GM18873 (cell line): ENCODE measurements around the gene SYT14.
"Not testable (repeated sequence)": the region's sequence is repeated elsewhere in the genome, so short reads cannot be mapped to it uniquely, and the experiment has no call there.

ENCODE experiments used
- ATAC-seq: cut with Tn5 transposase; IDR thresholded peaks from one replicate; pipeline ENCODE4 v1.9.1; 2021; ENCODE audit warnings: mild to moderate bottlenecking, moderate library complexity, moderate number of reproducible peaks; ENCODE audit not compliant: unreplicated experiment, low FRiP score

Gene SYT14

DNA sequence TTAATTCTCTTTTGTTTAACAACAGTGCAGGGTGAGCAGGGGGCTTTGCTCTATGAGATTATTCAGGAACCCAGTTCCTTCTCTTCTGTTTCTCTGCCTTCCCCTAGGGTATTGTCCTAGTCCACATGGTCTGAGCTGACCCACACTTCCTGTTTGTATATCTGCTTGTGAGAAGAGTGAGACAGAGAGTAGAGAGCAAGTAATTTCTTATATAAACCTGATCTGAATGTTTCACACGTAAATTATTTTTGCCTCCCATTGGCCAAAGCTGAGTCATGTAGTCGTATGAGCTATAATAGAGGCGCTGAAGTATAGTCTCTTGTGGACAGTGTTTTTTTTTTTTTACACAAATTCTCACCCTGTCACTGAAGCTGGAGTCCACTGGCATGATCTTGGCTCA is 160.3 kb downstream of the SYT14 start:
- no peak for ATAC-seq

DNA sequence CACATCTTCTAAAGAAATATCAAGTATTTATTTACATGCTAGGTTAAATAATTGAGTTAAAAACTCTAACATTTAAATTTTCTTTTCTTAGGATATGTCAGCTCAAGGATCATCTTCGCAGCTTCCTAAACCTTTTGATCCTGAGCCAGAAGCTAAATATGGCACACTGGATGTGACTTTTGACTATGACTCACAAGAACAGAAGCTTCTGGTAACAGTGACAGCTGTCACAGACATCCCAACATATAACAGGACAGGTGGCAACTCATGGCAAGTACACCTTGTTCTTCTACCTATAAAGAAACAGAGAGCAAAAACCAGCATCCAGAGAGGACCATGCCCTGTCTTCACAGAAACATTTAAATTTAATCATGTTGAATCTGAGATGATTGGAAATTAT is 161.9 kb downstream of the SYT14 start:
- ATAC-seq = no peak

DNA sequence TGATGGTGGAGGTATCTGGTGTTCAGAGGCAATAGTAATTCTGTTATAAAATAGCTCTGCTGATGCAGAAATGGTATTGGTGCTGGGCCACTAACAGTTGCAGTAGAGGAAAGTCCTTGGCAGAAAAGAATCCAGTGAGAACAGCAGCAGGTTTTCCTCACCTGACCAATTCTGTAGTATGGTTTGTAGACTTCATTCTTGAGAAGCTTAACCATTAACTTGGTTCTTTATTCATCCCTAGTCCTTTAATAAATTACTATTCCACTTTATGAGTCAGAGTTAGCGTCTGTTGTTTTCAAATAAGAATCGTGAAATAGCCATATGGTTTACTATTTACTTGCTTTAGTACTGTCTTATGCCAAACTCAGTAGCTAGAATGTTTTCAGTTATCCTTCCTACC is 166.1 kb downstream of the SYT14 start:
- no peak for ATAC-seq

DNA sequence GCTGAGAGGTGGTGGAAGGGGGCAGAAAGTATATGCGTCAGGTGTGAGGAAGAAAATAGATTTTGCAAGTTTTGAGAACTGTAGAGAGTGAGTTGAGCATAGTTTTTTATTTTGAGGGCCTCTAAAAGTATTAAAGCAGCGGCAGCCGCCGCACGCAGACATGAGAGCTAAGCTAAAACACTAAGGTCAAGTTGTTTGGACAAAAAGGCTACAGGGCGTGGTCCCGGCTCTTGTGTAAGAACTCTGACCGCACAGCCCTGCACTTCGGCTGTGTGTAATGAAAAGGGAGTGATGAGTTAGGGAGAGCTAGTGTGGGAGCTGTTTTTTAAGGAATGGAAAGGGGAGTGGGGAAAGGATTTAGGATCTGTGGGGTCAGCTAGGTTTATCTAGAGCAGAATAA is 174.9 kb downstream of the SYT14 start:
- not testable (repeated sequence) for ATAC-seq

DNA sequence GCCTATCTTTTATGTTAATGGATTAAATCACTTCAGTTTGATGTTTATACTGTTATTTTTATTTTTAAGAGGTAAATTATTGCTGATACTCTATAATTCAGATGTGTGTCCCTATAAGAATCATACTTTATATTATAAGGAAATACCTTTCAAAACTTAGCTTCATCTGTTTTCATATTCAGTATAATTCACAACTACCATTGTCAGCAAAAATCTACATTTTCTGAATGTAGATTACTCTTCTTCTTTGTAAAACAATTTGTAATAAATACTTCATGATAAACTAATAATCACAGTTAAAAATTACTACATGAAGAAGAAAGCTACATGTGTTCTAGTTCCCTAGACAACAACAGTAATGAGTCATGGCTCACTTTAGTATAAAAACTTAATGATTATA is 179.2 kb downstream of the SYT14 start:
- ATAC-seq = no peak

DNA sequence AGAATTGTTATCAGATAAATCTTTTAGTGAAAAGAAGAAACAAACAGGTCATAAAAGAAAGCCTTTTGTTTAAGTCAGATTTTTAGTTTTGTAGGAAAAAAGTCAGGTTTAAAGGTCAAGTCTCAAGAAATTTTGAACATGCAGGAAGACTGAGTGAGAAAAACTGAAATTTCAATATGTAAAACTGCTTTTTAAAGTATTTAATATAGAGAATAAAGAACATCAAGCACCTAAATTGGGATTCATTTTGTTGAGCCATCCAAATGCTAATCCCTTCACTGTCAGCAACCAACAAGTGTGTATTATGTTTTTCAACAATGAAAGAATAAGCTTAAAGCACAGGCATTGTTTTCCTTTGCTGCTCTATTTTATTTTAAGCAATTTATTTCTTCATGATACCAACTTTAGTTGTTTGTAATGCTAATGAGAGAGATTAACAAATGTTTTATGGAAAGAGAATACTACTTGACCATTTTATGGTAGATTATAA is 179.7 kb downstream of the SYT14 start:
- no peak for ATAC-seq

DNA sequence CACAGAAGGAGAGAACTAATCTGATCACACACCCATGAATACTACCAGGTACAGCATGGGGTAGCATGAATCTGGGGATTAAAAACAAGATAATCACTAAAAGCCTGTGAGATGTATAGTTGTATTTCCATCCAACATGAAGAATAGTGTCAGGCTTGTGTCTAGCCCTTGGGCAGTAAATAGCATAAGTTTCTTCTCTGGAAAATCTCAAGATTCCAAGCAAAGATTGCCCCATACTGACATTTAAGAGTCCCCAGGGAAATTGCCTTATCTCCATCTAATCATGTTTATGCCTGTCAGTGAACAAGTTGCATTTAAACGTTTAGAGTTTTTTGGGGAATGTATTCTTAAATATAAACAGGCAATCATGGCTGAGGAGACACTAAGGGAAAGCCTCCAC is 185.4 kb downstream of the SYT14 start:
- ATAC-seq = no peak

DNA sequence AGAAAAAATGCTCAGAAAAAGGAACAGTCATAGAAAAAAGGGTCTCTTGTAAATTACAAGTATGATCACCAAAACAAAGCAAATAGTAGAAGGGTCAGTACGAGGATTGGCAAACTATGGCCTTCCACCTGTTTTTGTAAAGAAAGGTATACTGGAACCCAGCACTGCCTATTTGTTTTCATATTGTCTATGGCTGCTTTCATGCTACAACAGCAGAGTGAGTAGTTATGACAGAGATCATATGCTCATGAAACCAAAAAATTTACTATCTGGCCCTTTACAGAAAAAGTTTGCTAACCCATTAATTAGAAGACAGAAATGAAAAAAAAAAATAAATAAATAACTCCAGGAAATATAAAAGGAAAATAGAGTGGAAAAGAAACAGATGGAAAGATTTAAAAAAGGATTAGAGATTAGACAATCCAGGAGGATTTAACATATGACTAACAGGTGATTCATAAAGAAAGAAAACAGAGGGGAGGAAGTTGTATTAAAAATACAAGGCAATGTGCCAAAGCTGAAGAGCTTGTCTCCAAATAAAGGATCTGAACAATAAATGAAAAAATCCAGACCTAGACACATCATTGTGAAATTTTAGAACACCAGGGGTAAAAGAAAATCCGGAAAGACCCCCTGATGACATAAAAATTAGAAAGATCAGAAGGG is 186.0 kb downstream of the SYT14 start:
- ATAC-seq = no peak

DNA sequence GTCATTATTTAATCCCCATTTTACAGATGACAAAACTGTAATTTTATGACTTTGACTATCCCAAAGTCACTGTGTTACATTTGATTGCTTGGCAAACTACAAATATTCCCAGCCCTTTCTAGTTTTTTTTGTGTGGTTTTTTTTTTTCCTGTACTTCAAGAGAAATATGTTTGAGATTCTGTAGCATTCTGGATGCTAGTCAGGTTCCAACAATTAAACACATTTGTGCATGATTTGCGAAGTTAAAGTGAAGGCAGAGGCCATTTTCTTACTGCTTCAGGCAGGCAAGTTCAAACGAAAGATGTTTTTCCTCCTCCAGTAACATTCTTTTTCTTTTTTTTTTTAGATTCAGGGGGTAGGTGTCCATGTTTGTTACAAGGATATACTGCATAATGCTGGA is 186.7 kb downstream of the SYT14 start:
- no peak for ATAC-seq

DNA sequence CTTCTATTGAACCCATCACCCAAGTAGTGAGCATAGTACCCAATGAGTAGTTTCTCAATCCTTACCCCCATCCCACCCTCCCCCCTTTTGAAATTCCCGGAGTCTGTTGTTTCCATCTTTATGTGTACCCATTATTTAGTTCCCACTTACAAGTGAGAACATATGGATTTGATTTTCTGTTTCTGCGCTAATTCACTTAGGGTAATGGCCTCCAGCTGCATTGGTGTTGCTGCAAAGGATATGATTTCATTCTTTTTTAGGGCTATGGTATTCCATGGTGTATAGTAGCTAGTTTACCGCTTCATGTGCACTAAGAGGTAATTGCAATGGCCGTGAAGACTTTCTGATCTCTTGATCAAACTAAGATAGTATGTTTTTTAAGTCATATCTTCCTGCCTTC is 187.1 kb downstream of the SYT14 start:
- ATAC-seq = no peak

DNA sequence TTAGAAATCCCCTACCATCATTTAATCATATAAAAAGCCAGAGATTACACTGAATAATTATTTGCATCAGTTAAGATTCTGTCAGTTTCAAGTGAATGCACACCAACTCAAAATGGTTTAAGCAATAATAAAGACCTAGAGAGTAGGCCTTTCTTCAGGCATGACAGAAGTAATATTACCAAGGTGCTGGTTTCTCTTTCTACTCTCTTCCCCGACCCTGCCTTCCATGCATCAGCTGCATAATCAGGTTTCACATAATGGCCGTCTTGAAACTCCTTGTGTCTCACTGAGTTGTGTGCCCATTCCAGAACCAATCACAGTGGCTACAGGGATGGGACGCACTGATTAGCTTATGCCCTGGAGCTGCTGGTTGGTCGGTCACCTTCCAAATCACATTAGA is 191.1 kb downstream of the SYT14 start:
- no peak for ATAC-seq

DNA sequence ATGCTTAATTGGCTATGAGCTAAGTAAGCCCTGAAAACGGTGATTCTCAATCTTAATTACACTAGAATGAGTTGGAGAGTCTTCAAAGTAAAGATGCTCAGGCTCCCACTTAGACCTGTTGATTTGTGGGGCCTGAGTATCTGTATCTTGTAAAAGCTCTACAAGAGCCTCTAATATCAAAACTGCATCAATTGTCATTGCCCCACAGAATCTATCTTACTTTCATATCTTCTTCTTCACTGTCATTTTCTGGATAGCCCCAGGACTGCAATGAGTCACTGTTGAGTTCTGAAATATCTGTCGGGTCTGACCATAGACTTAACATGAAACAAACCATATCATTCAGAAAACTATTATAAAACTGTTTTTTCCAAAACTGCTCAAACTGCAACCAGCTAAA is 191.7 kb downstream of the SYT14 start:
- peak; percentile 73 for ATAC-seq

DNA sequence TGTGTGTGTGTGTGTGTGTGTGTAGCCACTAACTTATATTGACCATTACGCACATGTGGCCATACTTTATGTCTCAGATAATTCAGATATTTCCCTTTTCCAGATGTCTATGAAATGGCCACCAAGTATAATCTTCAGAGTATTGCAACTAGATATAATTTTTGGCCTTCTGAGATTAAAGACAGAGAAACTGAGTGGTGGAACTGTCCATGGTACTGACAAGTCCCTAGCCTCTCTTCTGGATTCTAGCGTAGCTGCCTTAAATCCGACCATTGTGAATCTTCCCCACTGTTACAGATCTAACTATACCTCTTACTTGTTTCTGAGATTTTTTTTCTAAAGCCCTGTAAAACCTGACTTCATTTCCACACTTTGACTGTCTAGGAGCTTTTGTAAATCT is 194.6 kb downstream of the SYT14 start:
- ATAC-seq = no peak

DNA sequence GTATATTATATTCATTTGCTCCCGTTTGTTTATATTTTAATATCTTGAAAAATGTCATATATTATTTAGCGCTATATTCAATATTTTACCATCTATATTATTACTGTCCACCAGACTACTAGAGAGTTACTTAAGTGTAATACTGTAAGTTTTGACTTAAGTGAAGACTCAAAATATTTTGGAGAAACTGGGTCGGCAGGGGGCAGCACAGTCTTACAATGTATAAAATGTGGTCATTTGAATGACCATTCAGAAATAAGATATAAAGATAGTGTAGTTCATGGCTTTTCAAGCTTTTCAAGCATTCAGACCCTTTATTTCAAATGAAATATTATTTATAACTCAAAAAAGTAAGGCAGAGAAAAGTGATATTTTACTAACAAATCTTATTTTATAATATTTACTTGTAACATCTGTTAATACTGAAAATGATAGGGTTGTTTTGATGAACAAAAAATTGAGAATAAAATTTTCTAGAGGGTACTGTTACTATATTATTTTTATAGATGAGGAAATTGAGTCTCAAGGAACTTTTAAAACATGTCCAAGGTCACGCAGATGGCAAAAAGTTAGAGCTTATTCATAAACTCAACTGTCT is 205.5 kb downstream of the SYT14 start:
- ATAC-seq = no peak

DNA sequence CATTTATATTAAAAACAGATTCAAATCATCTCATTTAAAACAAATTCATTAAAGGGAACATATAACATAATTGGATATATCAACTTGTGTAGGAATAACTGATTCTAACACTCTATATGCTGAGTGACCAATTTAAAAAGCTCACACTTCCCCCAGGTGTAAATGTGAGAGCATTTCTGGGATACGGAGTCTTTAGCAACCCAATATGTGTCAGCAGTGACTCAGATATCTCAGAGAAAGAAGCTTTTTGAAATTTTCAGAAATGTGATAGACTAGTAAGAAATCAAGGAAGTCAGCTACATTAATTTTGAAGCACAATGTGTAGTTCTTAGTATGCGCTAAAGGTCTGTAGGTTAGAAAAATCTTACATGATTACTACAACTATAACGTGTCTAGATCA is 206.7 kb downstream of the SYT14 start:
- ATAC-seq = no peak

DNA sequence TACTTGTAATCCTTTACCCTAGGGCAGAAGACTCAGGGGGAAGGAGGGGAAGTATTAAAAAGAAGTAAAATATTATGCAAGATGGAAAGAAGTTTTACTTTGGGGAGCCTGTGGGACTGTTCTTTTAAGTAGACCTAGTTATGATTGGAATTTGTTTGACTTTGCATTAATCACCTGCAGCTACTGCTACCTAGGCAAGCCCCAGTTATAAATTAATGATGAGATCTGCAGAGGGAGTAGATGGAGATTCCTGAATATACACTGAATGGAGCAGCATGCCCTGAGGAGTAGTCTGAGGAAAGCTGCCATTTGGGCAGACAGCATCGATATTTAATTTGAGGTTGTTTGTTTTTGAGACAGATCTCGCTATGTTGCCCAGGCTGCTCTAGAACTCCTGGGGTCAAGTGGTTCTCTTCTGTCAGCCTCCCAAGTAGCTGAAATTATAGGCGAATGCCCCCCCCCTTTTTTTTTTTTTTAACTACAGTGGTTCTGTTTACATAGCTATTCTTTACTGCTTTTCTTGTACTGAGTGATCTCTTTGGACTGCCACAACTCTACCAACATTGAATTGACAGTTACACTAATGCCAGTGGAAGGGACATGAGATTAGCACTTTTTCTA is 213.1 kb downstream of the SYT14 start:
- ATAC-seq = no peak

DNA sequence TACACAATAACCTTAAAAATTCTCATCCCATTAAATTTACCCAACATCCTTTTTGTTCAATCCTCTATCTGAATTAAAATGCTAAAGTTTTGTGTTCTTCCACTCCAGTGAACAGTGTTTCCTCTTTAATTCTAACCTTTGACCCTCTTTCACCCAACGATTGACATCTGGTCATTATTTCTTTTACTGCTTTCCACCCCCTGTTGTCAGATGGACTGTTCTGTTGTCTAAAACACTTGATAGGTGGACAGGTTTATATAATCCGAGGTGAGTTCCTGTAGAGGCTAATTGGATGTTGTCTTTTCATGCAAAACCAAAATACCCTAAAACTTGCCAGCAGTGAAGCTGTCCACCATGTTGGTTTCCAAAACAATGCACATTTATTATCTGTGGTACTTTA is 221.2 kb downstream of the SYT14 start:
- ATAC-seq = no peak

DNA sequence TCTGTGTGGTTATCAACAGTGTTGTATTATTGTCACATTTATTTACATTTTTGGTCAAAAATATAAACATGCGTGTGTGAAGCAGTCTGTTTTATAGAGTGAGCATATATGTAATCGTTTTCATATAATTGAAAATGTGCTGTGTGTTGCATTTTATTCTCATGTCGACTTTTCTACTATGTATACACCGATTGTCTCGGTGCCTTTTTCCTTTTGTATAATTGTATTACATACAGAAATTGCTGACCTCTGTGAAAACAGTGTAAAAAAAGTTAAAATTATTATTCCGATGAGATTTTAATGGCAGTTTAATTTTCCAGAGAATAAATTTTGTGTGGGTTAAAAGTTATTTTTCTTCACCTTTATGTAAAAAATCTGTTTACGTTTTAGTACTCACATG is 232.2 kb downstream of the SYT14 start:
- no peak for ATAC-seq

DNA sequence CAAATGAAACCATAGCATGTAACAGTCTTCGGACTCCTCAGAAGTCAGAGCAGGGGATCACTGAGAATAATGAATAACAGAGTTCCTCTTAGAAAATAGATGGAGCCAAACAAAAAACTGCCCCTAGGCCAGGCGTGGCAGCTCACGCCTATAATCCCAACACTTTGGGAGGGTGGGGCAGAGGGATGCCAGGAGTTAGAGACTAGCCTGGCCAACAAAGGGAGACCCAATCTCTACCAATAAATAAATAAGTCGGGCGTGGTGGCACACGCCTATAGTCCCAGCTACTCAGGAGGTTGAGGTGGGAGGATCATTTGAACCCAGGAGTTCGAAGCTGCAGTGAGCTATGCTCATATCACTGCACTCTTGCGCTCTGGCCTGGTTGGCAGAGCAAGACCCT is 236.1 kb downstream of the SYT14 start:
- ATAC-seq = no peak

DNA sequence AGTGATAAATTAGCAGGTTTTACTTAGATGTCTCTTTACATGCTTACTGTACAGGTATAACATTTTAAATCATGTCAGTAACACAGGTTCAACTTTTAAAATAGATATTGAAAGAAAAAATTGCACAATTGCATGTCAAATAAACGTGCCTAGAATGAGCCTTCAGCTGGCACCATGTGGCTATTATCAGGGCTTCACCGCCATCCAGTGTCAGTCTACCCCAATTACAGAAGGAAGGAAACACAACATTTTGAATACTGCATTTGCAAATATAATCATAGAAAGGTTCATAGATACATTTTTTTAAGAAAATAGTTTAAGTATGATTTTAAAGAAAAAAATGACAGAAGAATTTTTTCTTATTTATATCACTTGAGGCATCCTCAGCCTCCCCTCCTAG is 247.0 kb downstream of the SYT14 start:
- no peak for ATAC-seq

DNA sequence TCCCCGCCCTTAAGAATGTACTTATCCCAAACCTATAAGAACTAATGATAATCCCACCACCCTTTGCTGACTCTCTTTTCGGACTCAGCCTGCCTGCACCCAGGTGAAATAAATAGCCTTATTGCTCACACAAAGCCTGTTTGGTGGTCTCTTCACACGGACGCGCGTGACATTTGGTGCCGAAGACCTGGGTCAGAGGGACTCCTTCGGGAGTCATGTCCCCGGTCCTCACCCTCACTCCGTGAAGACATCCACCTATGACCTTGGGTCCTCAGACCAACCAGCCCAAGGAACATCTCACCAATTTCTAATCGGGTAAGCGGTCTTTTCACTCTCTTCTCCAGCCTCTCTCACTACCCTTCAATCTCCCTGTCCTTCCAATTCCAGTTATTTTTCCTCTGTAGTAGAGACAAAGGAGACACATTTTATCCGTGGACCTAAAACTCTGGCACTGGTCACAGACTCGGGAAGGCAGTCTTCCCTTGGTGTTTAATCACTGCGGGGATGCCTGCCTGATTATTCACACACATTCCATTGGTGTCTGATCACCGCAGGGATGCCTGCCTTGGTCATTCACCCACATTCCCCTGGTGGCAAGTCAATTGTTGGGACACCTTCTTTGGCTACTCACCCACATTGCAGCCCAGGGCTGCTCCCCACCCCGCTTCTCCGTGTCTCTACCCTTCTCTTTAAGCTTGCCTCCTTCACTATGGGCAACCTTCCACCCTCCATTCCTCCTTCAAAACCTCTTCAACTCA is 250.0 kb downstream of the SYT14 start:
- not testable (repeated sequence) for ATAC-seq
